Upper lobe of right lung (tissue), 1 donor: ENCODE results near the gene DPEP3. TPM values are rescaled to one million over a fixed set of nuclear protein-coding genes. Genes with fewer than 3 reads are reported as not detected.

Experiments
- ATAC-seq: fragments of 200-7000 bp; cut with Tn5 transposase; one replicate; pipeline ENCODE4 v1.9.1; 2020; ENCODE audit warnings: mild to moderate bottlenecking, moderate library complexity
- DNase-seq: peaks from one replicate; pipeline ENCODE4 v3.0.0-alpha.2; 2020
- H3K27ac ChIP-seq: fragments of 200-600 bp; one replicate; pipeline ENCODE4 v1.8.0; 2022
- H3K27me3 ChIP-seq: fragments of 200-600 bp; one replicate; pipeline ENCODE4 v1.8.0; 2022; ENCODE audit warnings: mild to moderate bottlenecking
- H3K36me3 ChIP-seq: fragments of 200-600 bp; one replicate; pipeline ENCODE4 v1.8.0; 2022
- H3K4me1 ChIP-seq: fragments of 200-600 bp; one replicate; pipeline ENCODE4 v1.8.0; 2022
- H3K4me3 ChIP-seq: fragments of 200-600 bp; one replicate; pipeline ENCODE4 v1.8.0; 2022; ENCODE audit warnings: mild to moderate bottlenecking
- H3K9me3 ChIP-seq: fragments of 200-600 bp; one replicate; pipeline ENCODE4 v1.8.0; 2022
- CTCF ChIP-seq: fragments of 200-600 bp; IDR thresholded peaks from one replicate; pipeline ENCODE4 v1.8.0; 2022; ENCODE audit warnings: antibody characterized with exemption
- intact Hi-C: fragments of 100-400 bp; cut with DNase I; formaldehyde crosslinking; loops from one replicate; pipeline ENCODE4 v1.11.0; 2022
- total RNA-seq: library from RNA; stranded (reverse); fragmentation: NEBNext Ultra II Directional; extraction: Animal tissue kit (Norgen Biotek cat#: 25700); gene quantifications from one replicate; pipeline ENCODE4 v1.2.1, GENCODE V29; 2021
- donor health status: DM: no; HTN: yes; CAD: no; lungs with severe emphysema.

DPEP3 gene
- total RNA-seq, 1 donor from 2014 or later = not detected

- TF ChIP-seq CTCF = no peak
- Histone ChIP-seq H3K4me1 (peaks cover 30% of the 10 kb centered on the region), H3K36me3 (no peaks in the 10 kb centered on the region), H3K4me3 (peak overlapping the region; percentile 95), H3K27me3 (no peaks in the 10 kb centered on the region), H3K27ac (peak overlapping the region; percentile 96), H3K9me3 (no peaks in the 10 kb centered on the region)
- DNase-seq (no peak), ATAC-seq (no peak)
- intact Hi-C loops = no loop called here
Measured at GRCh38 chr16:67969254-67970039, 10.9 kb downstream of the DPEP3 start.

GRCh38 chr16:67968400-67969253 lies 11.7 kb downstream of the DPEP3 start, which contains the start of gene SLC12A4:
Gene SLC12A4, minus strand, starts transcription at chr16:67968637. Its CDS starts 84 bp downstream, at chr16:67968553.
- intact Hi-C loops = no loop called here
- no peaks in the 10 kb centered on the region for H3K9me3 ChIP-seq
- H3K36me3 ChIP-seq = peaks cover 4% of the 10 kb centered on the region
- peaks cover 39% of the 10 kb centered on the region for H3K4me1 ChIP-seq
- peak; percentile 92 for DNase-seq
- H3K27ac ChIP-seq = peak within 1 kb of the TSS; percentile 96
- H3K27me3 ChIP-seq = no peaks in the 10 kb centered on the region
- ATAC-seq = peak; percentile 93
- no peak for TF ChIP-seq CTCF
- peak within 1 kb of the TSS; percentile 95 for H3K4me3 ChIP-seq

- no peak for TF ChIP-seq CTCF
- Histone ChIP-seq H3K27me3 (no peaks in the 10 kb centered on the region), H3K4me1 (peaks cover 45% of the 10 kb centered on the region), H3K27ac (peak overlapping the region; percentile 96), H3K4me3 (peak overlapping the region; percentile 95), H3K9me3 (no peaks in the 10 kb centered on the region), H3K36me3 (peaks cover 10% of the 10 kb centered on the region)
- peak; percentile 48 for ATAC-seq
- intact Hi-C loops = no loop called here
- peak; percentile 79 for DNase-seq
Measured at GRCh38 chr16:67967958-67968399, 12.3 kb downstream of the DPEP3 start.

- no peak for TF ChIP-seq CTCF
- intact Hi-C loops = no loop called here
- DNase-seq (no peak), ATAC-seq (peak; percentile 2)
- Histone ChIP-seq H3K4me1 (peaks cover 51% of the 10 kb centered on the region), H3K36me3 (peaks cover 16% of the 10 kb centered on the region), H3K4me3 (peak overlapping the region; percentile 95), H3K27ac (peak overlapping the region; percentile 96), H3K27me3 (no peaks in the 10 kb centered on the region), H3K9me3 (no peaks in the 10 kb centered on the region)
Measured at GRCh38 chr16:67967183-67967957, 12.9 kb downstream of the DPEP3 start.

GRCh38 chr16:67966549-67967182 lies 13.6 kb downstream of the DPEP3 start:
- H3K36me3 ChIP-seq = peaks cover 23% of the 10 kb centered on the region
- H3K4me1 ChIP-seq = peaks cover 58% of the 10 kb centered on the region
- peak overlapping the region; percentile 96 for H3K27ac ChIP-seq
- ATAC-seq (peak; percentile 42), DNase-seq (no peak)
- no peaks in the 10 kb centered on the region for H3K9me3 ChIP-seq
- no peaks in the 10 kb centered on the region for H3K27me3 ChIP-seq
- intact Hi-C loops = no loop called here
- TF ChIP-seq CTCF = no peak
- peak overlapping the region; percentile 95 for H3K4me3 ChIP-seq
